AG10803 (cell line): ENCODE results near the gene SLC44A1.

Source experiments
- DNase-seq: peaks from one replicate; pipeline ENCODE4 v3.0.0; 2010; ENCODE audit warnings: low read depth
- H3K4me3 ChIP-seq: 2 replicates; pipeline ENCODE4 v1.5.1; 2011; ENCODE audit warnings: mild to moderate bottlenecking, low read length, control low read depth
- TF ChIP-seq, protein P1 (sequence below): conservative IDR thresholded peaks from 2 replicates; pipeline ENCODE4 v1.5.1; 2011; ENCODE audit warnings: mild to moderate bottlenecking, low read length, control low read depth, inconsistent platforms

The SLC44A1 gene

DNA sequence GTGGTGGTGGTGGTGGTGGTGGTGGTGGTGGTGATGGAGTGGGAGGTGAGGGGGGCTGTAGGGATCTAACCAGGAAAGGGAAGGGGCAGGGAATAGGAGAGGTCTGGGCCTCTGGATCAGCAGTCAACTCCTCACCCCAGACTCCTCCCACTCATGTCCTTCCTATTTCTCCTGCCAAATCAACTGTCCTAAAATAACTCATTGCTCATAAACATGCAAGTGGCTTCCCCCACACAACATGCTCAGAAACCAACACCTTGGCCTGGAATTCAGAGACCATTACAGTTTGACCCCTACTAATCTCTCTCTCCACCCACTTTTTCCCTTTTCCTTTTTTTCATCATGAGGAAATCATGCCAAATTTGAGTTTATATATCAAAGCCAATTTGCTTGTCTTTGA, 195.0 kb downstream of the SLC44A1 start:
- DNase-seq: no peak
- no peak overlapping the region for H3K4me3 ChIP-seq
- TF ChIP-seq, protein P1, sequence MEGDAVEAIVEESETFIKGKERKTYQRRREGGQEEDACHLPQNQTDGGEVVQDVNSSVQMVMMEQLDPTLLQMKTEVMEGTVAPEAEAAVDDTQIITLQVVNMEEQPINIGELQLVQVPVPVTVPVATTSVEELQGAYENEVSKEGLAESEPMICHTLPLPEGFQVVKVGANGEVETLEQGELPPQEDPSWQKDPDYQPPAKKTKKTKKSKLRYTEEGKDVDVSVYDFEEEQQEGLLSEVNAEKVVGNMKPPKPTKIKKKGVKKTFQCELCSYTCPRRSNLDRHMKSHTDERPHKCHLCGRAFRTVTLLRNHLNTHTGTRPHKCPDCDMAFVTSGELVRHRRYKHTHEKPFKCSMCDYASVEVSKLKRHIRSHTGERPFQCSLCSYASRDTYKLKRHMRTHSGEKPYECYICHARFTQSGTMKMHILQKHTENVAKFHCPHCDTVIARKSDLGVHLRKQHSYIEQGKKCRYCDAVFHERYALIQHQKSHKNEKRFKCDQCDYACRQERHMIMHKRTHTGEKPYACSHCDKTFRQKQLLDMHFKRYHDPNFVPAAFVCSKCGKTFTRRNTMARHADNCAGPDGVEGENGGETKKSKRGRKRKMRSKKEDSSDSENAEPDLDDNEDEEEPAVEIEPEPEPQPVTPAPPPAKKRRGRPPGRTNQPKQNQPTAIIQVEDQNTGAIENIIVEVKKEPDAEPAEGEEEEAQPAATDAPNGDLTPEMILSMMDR: no peak

DNA sequence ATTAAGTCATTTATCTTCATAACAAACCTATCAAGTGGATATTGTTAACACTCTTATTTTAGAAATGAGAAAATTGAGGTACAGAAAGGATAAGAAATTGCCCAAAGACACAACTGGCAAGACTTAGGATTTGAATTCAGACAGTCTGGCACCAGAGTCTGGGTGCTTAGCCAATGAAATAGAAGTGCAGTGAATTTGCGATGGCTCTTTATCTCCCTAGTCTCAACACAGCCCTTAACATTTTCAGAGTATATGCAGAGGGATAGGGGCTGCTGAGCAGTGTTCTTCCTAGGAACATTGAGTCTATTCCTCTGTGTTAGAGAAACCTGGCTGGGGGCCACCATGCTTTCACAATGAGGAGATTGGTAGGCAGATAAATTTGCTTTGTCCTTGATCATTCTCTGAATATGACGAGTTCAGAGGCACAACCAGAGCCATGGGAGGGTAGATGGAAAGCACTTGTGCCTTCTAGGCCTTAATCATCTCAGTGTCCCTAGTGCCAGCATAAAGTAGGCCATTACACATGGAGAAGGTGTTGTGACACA, 197.2 kb downstream of the SLC44A1 start:
- DNase-seq: no peak
- H3K4me3 ChIP-seq: no peak overlapping the region
- TF ChIP-seq, protein P1: no peak

DNA sequence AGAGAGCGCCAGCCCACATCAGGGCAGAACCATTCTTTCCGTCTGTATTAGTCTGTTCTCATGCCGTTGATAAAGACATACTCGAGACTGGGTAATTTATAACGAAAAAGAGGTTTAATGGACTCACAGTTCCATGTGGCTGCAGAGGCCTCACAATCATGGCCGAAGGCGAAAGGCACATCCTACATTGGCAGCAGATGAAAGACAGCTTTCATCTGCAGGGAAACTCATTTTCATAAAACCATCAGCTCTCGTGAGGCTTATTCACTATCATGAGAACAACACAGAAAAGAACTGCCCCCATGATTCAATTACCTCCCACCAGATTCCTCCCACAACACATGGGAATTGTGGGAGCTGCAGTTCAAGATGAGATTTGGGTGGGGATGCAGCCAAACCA, 198.7 kb downstream of the SLC44A1 start:
- no peak for DNase-seq
- TF ChIP-seq, protein P1: no peak
- H3K4me3 ChIP-seq: no peak overlapping the region

DNA sequence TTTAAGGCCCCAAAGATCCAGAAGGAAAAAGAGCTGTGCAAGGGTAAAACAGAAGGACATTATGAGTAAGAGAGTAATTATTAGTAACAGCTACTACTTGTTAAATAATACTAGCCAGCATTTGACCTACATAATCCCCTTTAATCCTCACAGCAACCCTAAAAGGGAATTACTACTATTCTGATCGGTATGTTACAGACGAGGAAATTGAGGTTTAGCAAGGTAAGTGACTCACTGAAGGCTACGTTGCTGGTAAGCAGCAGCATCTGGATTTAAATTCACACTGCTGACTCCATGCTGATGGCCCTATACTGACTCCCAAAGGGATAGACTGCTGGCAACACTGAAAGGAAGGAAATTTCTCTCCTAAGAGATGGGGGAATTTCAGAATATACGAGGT, 199.7 kb downstream of the SLC44A1 start:
- TF ChIP-seq, protein P1: no peak
- peak; percentile 53 for DNase-seq
- no peak overlapping the region for H3K4me3 ChIP-seq

DNA sequence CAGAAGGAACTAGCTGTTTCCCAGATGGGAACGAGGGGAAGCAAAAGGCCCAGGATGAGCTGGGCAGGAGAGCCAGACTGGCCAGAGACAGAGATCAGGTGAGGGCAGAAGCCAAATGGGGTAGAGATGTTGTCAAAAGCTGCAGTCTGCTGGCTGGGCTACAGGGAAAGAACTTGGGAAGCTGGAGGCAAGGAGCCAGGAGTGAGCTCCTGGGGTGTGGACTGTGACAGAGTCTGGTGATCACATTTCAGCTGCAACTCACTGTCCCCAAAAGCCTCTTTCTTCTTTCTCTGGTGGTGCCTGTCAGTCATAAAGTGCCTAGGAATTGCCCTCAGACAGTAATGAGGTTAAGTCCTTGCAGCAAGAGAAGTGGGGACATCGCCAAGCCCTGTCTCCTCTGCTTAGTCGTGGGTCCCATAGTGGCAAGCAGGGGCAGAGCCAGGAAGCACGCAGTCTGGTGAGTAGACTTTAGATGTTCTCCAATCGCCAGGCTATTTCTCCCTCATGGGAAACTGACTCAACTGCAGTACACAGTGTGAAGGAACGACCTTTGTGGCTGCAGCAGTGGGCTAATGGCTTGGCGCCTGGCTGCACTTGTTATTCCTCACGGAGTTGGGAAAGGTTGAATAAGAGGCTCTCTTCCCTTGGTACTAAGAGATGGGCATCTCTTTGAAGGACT, 200.9 kb downstream of the SLC44A1 start:
- TF ChIP-seq, protein P1: no peak
- no peak for DNase-seq
- no peak overlapping the region for H3K4me3 ChIP-seq

DNA sequence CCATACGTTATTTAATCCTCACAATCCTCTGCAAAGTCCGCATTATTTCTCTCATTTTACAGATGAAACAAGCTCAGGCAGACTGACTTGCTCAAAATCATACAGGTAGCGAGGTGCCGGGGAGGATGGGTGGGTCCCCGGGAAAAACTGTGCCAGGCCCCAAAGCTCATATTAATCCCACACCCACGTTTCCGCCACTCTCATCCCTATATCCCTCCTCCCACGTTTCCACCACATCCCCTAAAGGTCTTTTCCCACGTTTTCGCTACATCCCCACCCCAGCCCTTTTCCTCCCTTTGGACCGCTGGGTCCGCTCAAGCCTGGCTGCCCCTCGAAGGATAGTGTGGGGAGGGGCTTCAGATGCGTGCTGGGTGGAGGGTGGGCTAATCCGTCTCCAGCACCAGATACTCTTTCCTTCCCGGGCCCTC, 202.9 kb downstream of the SLC44A1 start:
- H3K4me3 ChIP-seq: peak overlapping the region; percentile 88
- no peak for DNase-seq
- TF ChIP-seq, protein P1: no peak
